ENCODE results near the gene UFD1.

Gene UFD1

DNA sequence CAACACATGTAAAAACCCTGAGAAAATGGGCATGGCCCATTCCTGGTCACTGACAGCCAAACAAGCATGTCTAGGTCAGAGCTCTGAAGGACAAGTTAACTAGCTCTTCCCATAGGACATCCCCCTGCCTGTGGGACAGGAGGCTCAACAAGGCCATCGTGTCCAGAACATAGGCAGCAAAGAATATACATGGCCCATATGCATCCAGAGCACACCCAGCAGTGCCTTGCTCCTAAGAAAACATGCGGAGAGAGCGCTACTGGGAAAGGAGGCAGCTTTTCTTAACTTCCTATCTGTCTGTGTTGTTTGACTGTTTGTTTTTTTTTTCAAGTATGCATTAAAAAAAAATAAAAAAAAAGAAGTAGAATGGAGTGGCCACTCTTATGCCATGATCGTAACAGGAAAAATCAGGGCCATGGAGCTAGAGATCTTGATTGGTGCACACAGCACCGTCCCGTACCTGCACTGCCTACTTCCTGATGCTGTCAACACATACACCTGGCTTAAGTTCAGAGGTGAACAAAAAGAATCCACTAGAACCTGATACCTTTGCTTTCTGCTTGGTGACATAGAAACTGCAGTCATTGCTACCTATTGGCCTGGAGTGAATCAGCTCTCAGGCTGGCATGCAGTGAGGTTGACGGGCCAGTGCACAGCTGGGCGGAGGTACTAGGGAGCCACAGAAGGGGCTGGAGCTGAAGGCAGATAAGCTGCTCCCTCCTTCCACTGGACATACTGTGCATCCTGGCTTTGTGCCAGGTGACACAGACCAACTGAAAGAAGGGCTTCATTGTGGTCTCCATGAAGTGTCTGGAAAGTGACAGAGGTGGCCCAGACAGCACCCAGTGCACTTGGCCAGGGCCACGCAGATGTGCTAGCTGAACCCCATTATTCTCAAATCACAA is 11.9 kb downstream of the UFD1 start:
- no peak overlapping the region for H3K9ac ChIP-seq (ENCODE audit: insufficient read length, low read depth)
- H3K4me1 ChIP-seq (ENCODE audit: insufficient read depth, insufficient read length): no peaks in the 10 kb centered on the region
- peaks cover 95% of the 10 kb centered on the region for H3K36me3 ChIP-seq (ENCODE audit: insufficient read depth, insufficient read length, low read length)
- no peaks in the 10 kb centered on the region for H3K9me3 ChIP-seq (ENCODE audit: insufficient read depth, low read length)
- no peak for TF ChIP-seq ZNF274 (IDR thresholded peaks at IDR 0.05; ENCODE audit: low read depth, low read length)
- no peak for TF ChIP-seq SUZ12 (IDR thresholded peaks at IDR 0.05; ENCODE audit: extremely low read depth, insufficient read depth, insufficient read length)
- no peak for TF ChIP-seq YY1 (IDR thresholded peaks at IDR 0.05; ENCODE audit: insufficient read depth, insufficient read length)
- H3K4me3 ChIP-seq (ENCODE audit: insufficient read length, low read depth): no peak overlapping the region
- DNase-seq (ENCODE audit: low read depth, low spot score): no peak
- no peaks in the 10 kb centered on the region for H3K27me3 ChIP-seq (ENCODE audit: insufficient read depth, insufficient read length)

DNA sequence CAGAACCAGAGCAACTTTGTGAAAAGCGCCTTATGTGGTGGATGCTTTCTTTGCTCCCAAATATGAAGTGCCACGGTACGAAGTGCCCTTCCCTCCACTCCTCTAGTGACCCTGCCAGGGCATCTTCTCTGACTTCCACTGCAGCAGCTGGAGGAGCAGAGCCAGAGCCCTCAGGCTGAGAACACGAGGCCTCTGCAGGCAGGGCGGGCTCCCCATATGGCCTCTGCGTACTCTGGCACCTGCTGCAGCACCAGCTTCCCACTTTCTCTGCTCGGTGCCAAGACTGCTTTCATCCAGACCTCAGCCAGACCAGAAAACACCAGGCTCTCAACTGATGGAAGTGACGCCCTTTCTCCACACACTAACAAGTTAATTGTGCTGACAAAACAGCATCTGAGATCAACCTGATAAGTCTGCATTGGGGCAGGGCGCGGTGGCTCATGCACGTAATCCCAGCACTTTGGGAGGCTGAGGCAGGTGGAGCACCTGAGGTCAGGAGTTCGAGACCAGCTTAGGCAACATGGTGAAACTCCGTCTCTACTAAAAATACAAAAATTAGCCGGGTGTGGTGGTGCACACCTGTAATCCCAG is 12.8 kb downstream of the UFD1 start:
- TF ChIP-seq SUZ12 (IDR thresholded peaks at IDR 0.05; ENCODE audit: extremely low read depth, insufficient read depth, insufficient read length): no peak
- no peak for TF ChIP-seq ZNF274 (IDR thresholded peaks at IDR 0.05; ENCODE audit: low read depth, low read length)
- no peak for TF ChIP-seq YY1 (IDR thresholded peaks at IDR 0.05; ENCODE audit: insufficient read depth, insufficient read length)
- peaks cover 91% of the 10 kb centered on the region for H3K36me3 ChIP-seq (ENCODE audit: insufficient read depth, insufficient read length, low read length)
- no peaks in the 10 kb centered on the region for H3K4me1 ChIP-seq (ENCODE audit: insufficient read depth, insufficient read length)
- no peaks in the 10 kb centered on the region for H3K9me3 ChIP-seq (ENCODE audit: insufficient read depth, low read length)
- H3K9ac ChIP-seq (ENCODE audit: insufficient read length, low read depth): no peak overlapping the region
- H3K4me3 ChIP-seq (ENCODE audit: insufficient read length, low read depth): no peak overlapping the region
- H3K27me3 ChIP-seq (ENCODE audit: insufficient read depth, insufficient read length): no peaks in the 10 kb centered on the region
- DNase-seq (ENCODE audit: low read depth, low spot score): no peak

DNA sequence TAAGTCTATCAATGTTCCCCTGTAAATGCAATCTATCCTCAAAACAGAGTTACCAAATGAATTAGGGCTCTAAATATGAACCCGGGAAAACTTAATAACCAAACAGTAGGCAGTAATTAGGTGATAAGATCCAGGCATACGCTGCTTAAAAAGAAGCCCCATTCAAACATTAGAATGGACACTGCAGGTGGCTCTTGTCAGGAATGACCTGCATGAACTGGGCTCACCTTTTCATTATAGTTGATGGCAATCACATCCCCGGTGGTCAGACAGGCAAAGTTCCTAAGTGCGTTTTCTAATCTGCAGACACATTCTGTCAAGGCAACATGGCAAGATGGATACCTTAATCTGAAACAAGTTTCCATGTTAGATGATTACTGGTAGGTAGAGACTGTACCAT is 14.0 kb downstream of the UFD1 start:
- Histone ChIP-seq H3K27me3 (ENCODE audit: insufficient read depth, insufficient read length) (no peaks in the 10 kb centered on the region), H3K36me3 (ENCODE audit: insufficient read depth, insufficient read length, low read length) (peaks cover 87% of the 10 kb centered on the region), H3K4me1 (ENCODE audit: insufficient read depth, insufficient read length) (no peaks in the 10 kb centered on the region), H3K4me3 (ENCODE audit: insufficient read length, low read depth) (no peak overlapping the region), H3K9ac (ENCODE audit: insufficient read length, low read depth) (no peak overlapping the region), H3K9me3 (ENCODE audit: insufficient read depth, low read length) (no peaks in the 10 kb centered on the region)
- no peak for DNase-seq (ENCODE audit: low read depth, low spot score)
- TF ChIP-seq ZNF274 (IDR thresholded peaks at IDR 0.05; ENCODE audit: low read depth, low read length): no peak
- no peak for TF ChIP-seq YY1 (IDR thresholded peaks at IDR 0.05; ENCODE audit: insufficient read depth, insufficient read length)
- TF ChIP-seq SUZ12 (IDR thresholded peaks at IDR 0.05; ENCODE audit: extremely low read depth, insufficient read depth, insufficient read length): no peak

DNA sequence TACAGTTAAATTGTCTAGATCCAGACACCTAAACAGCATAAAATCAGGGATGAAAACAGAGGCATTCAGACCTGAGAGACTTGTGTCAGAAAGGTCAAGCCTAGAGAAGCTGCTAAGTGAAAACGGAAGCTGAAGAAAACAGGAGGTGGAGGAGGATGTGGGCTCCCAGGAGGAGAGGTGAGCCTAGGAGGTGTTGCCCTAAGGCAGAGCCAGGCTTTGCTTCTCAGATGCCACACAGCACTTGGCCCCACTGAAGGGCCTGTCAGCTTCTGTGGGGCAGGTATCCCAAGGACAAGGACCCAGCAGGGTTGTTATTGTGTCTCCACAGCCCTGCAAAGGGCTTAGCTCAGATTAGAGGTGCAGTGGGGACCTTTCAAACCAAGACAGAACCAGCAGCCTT is 14.4 kb downstream of the UFD1 start:
- DNase-seq (ENCODE audit: low read depth, low spot score): no peak
- Histone ChIP-seq H3K4me3 (ENCODE audit: insufficient read length, low read depth) (no peak overlapping the region), H3K27me3 (ENCODE audit: insufficient read depth, insufficient read length) (no peaks in the 10 kb centered on the region), H3K36me3 (ENCODE audit: insufficient read depth, insufficient read length, low read length) (peaks cover 82% of the 10 kb centered on the region), H3K4me1 (ENCODE audit: insufficient read depth, insufficient read length) (no peaks in the 10 kb centered on the region), H3K9me3 (ENCODE audit: insufficient read depth, low read length) (no peaks in the 10 kb centered on the region), H3K9ac (ENCODE audit: insufficient read length, low read depth) (no peak overlapping the region)
- TF ChIP-seq SUZ12 (IDR thresholded peaks at IDR 0.05; ENCODE audit: extremely low read depth, insufficient read depth, insufficient read length): no peak
- no peak for TF ChIP-seq YY1 (IDR thresholded peaks at IDR 0.05; ENCODE audit: insufficient read depth, insufficient read length)
- TF ChIP-seq ZNF274 (IDR thresholded peaks at IDR 0.05; ENCODE audit: low read depth, low read length): no peak

DNA sequence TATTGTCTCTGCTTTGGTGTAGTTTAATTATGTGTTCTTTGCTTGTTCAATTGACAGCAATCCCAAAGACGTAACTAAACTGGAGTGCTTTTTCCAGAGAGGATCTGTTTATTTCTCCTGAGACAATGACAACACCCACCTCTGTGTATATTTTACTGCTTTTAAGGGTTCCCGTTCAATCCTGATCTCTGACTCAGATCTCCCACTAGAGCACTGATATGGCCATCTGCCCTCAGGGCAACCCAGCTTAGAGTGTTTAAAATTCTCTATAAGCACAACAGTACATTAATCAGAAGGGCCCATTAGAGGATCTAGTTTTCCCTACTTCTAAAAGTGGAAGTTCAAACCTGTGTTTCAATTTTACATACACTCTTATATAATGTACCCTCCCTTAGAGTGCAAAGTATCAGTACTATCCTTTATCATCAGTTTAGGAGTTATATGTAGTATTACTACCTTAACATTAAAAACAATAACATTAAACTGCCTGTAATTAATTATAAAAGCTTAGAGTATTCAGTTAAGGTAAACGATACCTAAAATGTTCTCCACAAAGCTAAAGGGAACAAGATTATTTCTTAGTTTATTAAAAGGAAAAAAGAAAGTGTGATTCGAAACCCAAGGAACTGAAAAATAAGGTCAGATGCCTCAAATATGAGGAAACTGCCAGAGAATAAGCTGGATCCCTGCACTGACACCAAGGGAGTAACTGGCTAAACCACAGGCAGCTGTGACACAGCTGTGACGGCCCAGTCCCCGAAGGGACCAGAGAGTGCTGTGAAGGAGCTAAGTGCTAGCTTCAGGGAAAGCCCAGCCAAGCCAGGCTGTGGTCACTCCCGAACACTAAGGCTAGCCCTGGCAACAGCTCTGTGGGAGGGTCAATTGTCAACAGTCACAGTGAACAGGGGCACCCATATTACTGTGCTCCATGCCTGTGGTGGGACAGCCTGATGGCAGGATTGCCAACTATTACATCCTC is 15.2 kb downstream of the UFD1 start:
- DNase-seq (ENCODE audit: low read depth, low spot score): no peak
- Histone ChIP-seq H3K27me3 (ENCODE audit: insufficient read depth, insufficient read length) (no peaks in the 10 kb centered on the region), H3K4me1 (ENCODE audit: insufficient read depth, insufficient read length) (no peaks in the 10 kb centered on the region), H3K9me3 (ENCODE audit: insufficient read depth, low read length) (no peaks in the 10 kb centered on the region), H3K4me3 (ENCODE audit: insufficient read length, low read depth) (no peak overlapping the region), H3K36me3 (ENCODE audit: insufficient read depth, insufficient read length, low read length) (peaks cover 75% of the 10 kb centered on the region), H3K9ac (ENCODE audit: insufficient read length, low read depth) (no peak overlapping the region)
- TF ChIP-seq SUZ12 (IDR thresholded peaks at IDR 0.05; ENCODE audit: extremely low read depth, insufficient read depth, insufficient read length) (no peak), YY1 (IDR thresholded peaks at IDR 0.05; ENCODE audit: insufficient read depth, insufficient read length) (no peak), ZNF274 (IDR thresholded peaks at IDR 0.05; ENCODE audit: low read depth, low read length) (no peak)

DNA sequence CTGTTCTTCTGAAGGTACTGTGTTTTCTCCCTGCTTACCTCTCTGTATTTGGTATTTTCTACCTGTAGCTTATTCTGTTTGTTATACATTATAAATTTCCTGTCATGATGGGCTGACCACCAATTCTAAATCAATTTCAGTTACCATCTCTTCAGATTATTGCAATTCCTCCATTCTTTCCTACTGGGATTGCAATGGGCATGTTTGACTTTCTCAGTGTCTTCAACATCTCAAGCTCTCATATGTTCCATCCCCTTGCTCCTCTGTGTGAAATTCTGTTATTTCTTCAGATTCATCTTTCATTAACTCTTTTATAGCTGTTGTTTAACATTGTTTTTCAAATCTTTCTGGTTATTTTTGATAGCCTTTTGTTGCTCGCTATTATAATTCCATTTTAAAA is 16.0 kb downstream of the UFD1 start:
- TF ChIP-seq YY1 (IDR thresholded peaks at IDR 0.05; ENCODE audit: insufficient read depth, insufficient read length) (no peak), ZNF274 (IDR thresholded peaks at IDR 0.05; ENCODE audit: low read depth, low read length) (no peak)
- no peak overlapping the region for H3K4me3 ChIP-seq (ENCODE audit: insufficient read length, low read depth)
- DNase-seq (ENCODE audit: low read depth, low spot score): no peak
- H3K36me3 ChIP-seq (ENCODE audit: insufficient read depth, insufficient read length, low read length): peaks cover 68% of the 10 kb centered on the region
- no peaks in the 10 kb centered on the region for H3K27me3 ChIP-seq (ENCODE audit: insufficient read depth, insufficient read length)
- no peak overlapping the region for H3K9ac ChIP-seq (ENCODE audit: insufficient read length, low read depth)
- no peaks in the 10 kb centered on the region for H3K9me3 ChIP-seq (ENCODE audit: insufficient read depth, low read length)
- no peaks in the 10 kb centered on the region for H3K4me1 ChIP-seq (ENCODE audit: insufficient read depth, insufficient read length)
